ENCODE results near the gene ATG10. TPM values are rescaled to one million over a fixed set of nuclear protein-coding genes. Genes with fewer than 3 reads are reported as not detected.

The ATG10 gene
- total RNA-seq, 1 donor from 2014 or later: 5.3 TPM

DNA sequence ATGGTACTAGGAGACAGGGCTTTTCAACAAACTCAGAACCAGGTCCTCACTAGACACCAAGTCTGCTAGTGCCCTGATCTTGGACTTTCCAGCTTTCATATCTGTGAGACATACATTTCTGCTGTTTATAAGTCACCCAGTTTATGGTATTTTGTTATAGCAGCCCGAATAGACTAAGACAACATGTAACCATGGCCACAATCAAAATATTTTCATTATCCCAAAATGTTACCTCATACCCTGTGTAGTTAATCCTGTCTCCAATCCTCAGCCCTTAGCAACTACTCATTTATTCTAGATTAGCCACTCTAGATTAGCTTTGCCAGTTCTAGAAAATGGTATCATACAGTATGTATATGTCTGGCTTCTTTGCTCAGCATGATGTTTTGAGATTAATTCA lies 6.3 kb upstream of the ATG10 start:
- TF ChIP-seq, protein P1, sequence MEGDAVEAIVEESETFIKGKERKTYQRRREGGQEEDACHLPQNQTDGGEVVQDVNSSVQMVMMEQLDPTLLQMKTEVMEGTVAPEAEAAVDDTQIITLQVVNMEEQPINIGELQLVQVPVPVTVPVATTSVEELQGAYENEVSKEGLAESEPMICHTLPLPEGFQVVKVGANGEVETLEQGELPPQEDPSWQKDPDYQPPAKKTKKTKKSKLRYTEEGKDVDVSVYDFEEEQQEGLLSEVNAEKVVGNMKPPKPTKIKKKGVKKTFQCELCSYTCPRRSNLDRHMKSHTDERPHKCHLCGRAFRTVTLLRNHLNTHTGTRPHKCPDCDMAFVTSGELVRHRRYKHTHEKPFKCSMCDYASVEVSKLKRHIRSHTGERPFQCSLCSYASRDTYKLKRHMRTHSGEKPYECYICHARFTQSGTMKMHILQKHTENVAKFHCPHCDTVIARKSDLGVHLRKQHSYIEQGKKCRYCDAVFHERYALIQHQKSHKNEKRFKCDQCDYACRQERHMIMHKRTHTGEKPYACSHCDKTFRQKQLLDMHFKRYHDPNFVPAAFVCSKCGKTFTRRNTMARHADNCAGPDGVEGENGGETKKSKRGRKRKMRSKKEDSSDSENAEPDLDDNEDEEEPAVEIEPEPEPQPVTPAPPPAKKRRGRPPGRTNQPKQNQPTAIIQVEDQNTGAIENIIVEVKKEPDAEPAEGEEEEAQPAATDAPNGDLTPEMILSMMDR (IDR thresholded peaks at IDR 0.05): no peak
- Mint-ChIP-seq H3K36me3 (ENCODE audit: low read depth) (no peaks in the 10 kb centered on the region), H3K27me3 (no peaks in the 10 kb centered on the region), H3K9me3 (no peaks in the 10 kb centered on the region), H3K4me3 (no peak overlapping the region), H3K4me1 (no peaks in the 10 kb centered on the region), H3K27ac (no peak overlapping the region)
- ChIA-PET CTCF (no interaction called here), POLR2A (no interaction called here)
- intact Hi-C loops (cut with micrococcal nuclease): no loop called here
- DNase-seq (no peak), ATAC-seq (ENCODE audit: low read depth) (no peak)

GRCh38 chr5:81969226-81969625 lies 2.6 kb upstream of the ATG10 start:
- ChIA-PET POLR2A (no interaction called here), CTCF (no interaction called here)
- Mint-ChIP-seq H3K27me3 (no peaks in the 10 kb centered on the region), H3K4me1 (peaks cover 20% of the 10 kb centered on the region), H3K27ac (no peak overlapping the region), H3K4me3 (no peak overlapping the region), H3K9me3 (no peaks in the 10 kb centered on the region), H3K36me3 (ENCODE audit: low read depth) (peaks cover 4% of the 10 kb centered on the region)
- ATAC-seq (ENCODE audit: low read depth) (no peak), DNase-seq (no peak)
- TF ChIP-seq, protein P1 (IDR thresholded peaks at IDR 0.05): no peak
- intact Hi-C loops (cut with micrococcal nuclease): no loop called here

GRCh38 chr5:81969912-81970311 lies 1.9 kb upstream of the ATG10 start:
- ATAC-seq (ENCODE audit: low read depth): no peak
- DNase-seq: no peak
- no peaks in the 10 kb centered on the region for H3K9me3 Mint-ChIP-seq
- CTCF ChIA-PET: no interaction called here
- no peak overlapping the region for H3K27ac Mint-ChIP-seq
- POLR2A ChIA-PET: interaction anchor here (1.2 kb wide), 1 partner anchor 309 kb away, joined by 3 read pairs; the partner anchor contains the start of gene RPS23
- TF ChIP-seq, protein P1 (IDR thresholded peaks at IDR 0.05): no peak
- H3K4me3 Mint-ChIP-seq: no peak overlapping the region
- peaks cover 20% of the 10 kb centered on the region for H3K4me1 Mint-ChIP-seq
- intact Hi-C loops (cut with micrococcal nuclease): loop anchor here (2.0 to 10.0 kb wide), 7 partner anchors 59 to 1843 kb away; partner anchors contain the start of genes DHFR, MSH3, TMEM167A and XRCC4
- H3K27me3 Mint-ChIP-seq: no peaks in the 10 kb centered on the region
- H3K36me3 Mint-ChIP-seq (ENCODE audit: low read depth): peaks cover 4% of the 10 kb centered on the region

- ChIA-PET CTCF (no interaction called here), POLR2A (interaction anchor here (0.8 to 2.3 kb wide), 10 partner anchors 9 to 463 kb away, joined by 3 to 37 read pairs (median 4); partner anchors contain the start of genes RPS23 and SSBP2)
- peak overlapping the region; percentile 86 for H3K27ac Mint-ChIP-seq
- DNase-seq: no peak
- TF ChIP-seq, protein P1 (IDR thresholded peaks at IDR 0.05): no peak
- H3K27me3 Mint-ChIP-seq: no peaks in the 10 kb centered on the region
- H3K36me3 Mint-ChIP-seq (ENCODE audit: low read depth): peaks cover 4% of the 10 kb centered on the region
- no peak for ATAC-seq (ENCODE audit: low read depth)
- H3K4me3 Mint-ChIP-seq: peak overlapping the region; percentile 88
- H3K4me1 Mint-ChIP-seq: peaks cover 20% of the 10 kb centered on the region
- intact Hi-C loops (cut with micrococcal nuclease): loop anchor here (1.0 to 10.0 kb wide), 10 partner anchors 60 to 1844 kb away; partner anchors contain the start of genes DHFR, MSH3, SSBP2 and TMEM167A
- H3K9me3 Mint-ChIP-seq: no peaks in the 10 kb centered on the region
Observed at GRCh38 chr5:81971111-81971711, 612 bp upstream of the ATG10 start.

GRCh38 chr5:81972492-81972783 lies 615 bp downstream of the ATG10 start:
- peak overlapping the region; percentile 88 for H3K4me3 Mint-ChIP-seq
- POLR2A ChIA-PET: interaction anchor here (0.9 to 2.3 kb wide), 7 partner anchors 8 to 306 kb away, joined by 3 to 37 read pairs (median 5); partner anchors contain the start of genes RPS23 and SSBP2
- H3K27ac Mint-ChIP-seq: peak overlapping the region; percentile 76
- peaks cover 20% of the 10 kb centered on the region for H3K4me1 Mint-ChIP-seq
- CTCF ChIA-PET: no interaction called here
- DNase-seq: no peak
- H3K9me3 Mint-ChIP-seq: no peaks in the 10 kb centered on the region
- peaks cover 10% of the 10 kb centered on the region for H3K36me3 Mint-ChIP-seq (ENCODE audit: low read depth)
- peak; percentile 38 for ATAC-seq (ENCODE audit: low read depth)
- TF ChIP-seq, protein P1 (IDR thresholded peaks at IDR 0.05): no peak
- no peaks in the 10 kb centered on the region for H3K27me3 Mint-ChIP-seq
- intact Hi-C loops (cut with micrococcal nuclease): loop anchor here (1.0 to 10.0 kb wide), 5 partner anchors 306 to 1845 kb away; partner anchors contain the start of genes DHFR, MSH3, RPS23 and ZCCHC9

Data from activated B cell treated with CpG ODN at 0.5 μM for 24 hours (primary cell).